ENCODE measurements around the gene VCL.
"Not testable (repeated sequence)": the region's sequence is repeated elsewhere in the genome, so short reads cannot be mapped to it uniquely, and the experiment has no call there.

The VCL gene

GRCh38 chr10:73997787-73998622 lies at the start of gene VCL:
Gene VCL, plus strand, starts transcription at chr10:73998116. Its CDS starts 92 bp downstream, at chr10:73998208.
- DNase-seq: peak; percentile 89

- no peak for DNase-seq
Measured at GRCh38 chr10:73948947-73949633, 48.8 kb upstream of the VCL start.

- no peak for DNase-seq
Measured at GRCh38 chr10:73950155-73950948, 47.6 kb upstream of the VCL start.

- no peak for DNase-seq
Measured at GRCh38 chr10:73953665-73954064, 44.3 kb upstream of the VCL start.

GRCh38 chr10:73954737-73955136 lies 43.2 kb upstream of the VCL start:
- no peak for DNase-seq

GRCh38 chr10:73955719-73956118 lies 42.2 kb upstream of the VCL start:
- no peak for DNase-seq

GRCh38 chr10:73956476-73957359 lies 41.2 kb upstream of the VCL start:
- DNase-seq: no peak

- DNase-seq: no peak
Measured at GRCh38 chr10:73959484-73960243, 38.3 kb upstream of the VCL start.

- DNase-seq: no peak
Measured at GRCh38 chr10:73962386-73962785, 35.5 kb upstream of the VCL start.

- DNase-seq: not testable (repeated sequence)
Measured at GRCh38 chr10:73963533-73963932, 34.4 kb upstream of the VCL start.

GRCh38 chr10:73964743-73965142 lies 33.2 kb upstream of the VCL start:
- no peak for DNase-seq

- not testable (repeated sequence) for DNase-seq
Measured at GRCh38 chr10:73965267-73965889, 32.5 kb upstream of the VCL start.

GRCh38 chr10:73965890-73966768 lies 31.8 kb upstream of the VCL start:
- peak; percentile 89 for DNase-seq

- no peak for DNase-seq
Measured at GRCh38 chr10:73967022-73967429, 30.9 kb upstream of the VCL start.

GRCh38 chr10:73967544-73967943 lies 30.4 kb upstream of the VCL start:
- DNase-seq: no peak

GRCh38 chr10:73968098-73968521 lies 29.8 kb upstream of the VCL start:
- DNase-seq: no peak

- DNase-seq: no peak
Measured at GRCh38 chr10:73969224-73969841, 28.6 kb upstream of the VCL start.

- no peak for DNase-seq
Measured at GRCh38 chr10:73970845-73971244, 27.1 kb upstream of the VCL start.

GRCh38 chr10:73971636-73972354 lies 26.1 kb upstream of the VCL start:
- DNase-seq: no peak

Data from DMS 273 treated with DMSO at 0.1 percent for 48 hours (cell line).